HG02973 (cell line): ENCODE results near the gene ZNF83.
"Not testable (repeated sequence)": the region's sequence is repeated elsewhere in the genome, so short reads cannot be mapped to it uniquely, and the experiment has no call there.

Experiments used
- ATAC-seq: cut with Tn5 transposase; IDR thresholded peaks from one replicate; pipeline ENCODE4 v1.9.1; 2021; ENCODE audit warnings: moderate library complexity; ENCODE audit not compliant: unreplicated experiment

ZNF83 gene

GRCh38 chr19:52637718-52638585 is at the start of gene ZNF83:
ZNF83 (minus strand) TSS chr19:52638355.
- ATAC-seq: peak; percentile 74

- ATAC-seq: no peak
Measured at GRCh38 chr19:52687684-52688083, 49.5 kb upstream of the ZNF83 start.

DNA sequence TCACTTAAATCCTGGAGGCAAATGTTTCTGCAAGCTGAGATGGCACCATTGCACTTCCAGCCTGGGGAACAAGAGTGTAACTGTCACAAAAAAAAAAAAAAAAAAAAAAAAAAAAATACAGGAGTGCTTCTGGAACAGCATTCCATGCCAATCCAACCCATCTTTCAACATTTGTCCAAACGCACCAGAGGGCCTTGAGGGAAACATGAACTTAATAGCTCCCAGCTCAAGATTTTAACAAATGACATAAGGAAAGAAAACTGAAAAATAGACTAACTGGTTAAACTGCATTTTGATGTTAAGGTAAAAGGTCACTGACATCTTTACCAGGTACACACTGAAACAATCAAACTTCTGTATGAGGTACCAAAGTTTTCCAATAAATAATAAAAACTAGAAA is 47.7 kb upstream of the ZNF83 start:
- no peak for ATAC-seq

GRCh38 chr19:52681216-52681615 is 43.1 kb upstream of the ZNF83 start:
- ATAC-seq: not testable (repeated sequence)

DNA sequence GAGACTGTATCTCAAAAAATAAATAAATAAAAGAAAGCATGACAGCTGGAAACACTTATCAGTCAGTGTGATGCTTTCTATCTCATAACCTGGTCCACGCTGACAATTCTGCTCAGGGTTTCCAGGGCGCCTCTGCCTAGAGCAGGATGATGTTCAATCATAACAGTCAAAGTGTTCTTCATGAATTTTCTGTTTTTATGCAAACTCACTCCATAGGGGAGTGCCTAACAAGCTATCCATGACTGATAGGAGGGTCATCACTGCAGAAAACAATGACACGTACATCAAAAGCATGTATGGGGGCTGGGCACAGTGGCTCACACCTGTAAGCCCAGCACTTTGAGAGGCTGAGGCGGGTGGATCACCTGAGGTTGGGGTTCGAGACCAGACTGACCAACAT is 41.4 kb upstream of the ZNF83 start:
- ATAC-seq: no peak

DNA sequence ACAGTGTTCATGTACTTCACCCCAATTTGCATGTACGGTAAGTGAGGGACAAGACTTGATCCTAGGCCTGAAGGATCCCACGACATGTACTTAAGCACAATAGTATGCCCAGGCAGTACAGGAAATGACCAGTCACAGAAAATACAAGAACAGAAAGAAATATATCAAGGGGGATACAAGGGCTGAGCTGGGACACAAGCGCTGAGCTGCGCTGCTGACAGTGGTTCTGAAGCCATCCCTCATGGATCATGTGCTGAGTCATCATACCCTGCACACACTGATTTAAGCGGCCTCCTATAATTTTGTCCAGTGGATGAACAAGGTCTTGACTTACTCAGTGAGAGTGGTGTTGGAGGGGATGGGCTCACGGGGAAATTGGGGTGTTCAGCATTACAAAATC is 37.1 kb upstream of the ZNF83 start:
- ATAC-seq: not testable (repeated sequence)

DNA sequence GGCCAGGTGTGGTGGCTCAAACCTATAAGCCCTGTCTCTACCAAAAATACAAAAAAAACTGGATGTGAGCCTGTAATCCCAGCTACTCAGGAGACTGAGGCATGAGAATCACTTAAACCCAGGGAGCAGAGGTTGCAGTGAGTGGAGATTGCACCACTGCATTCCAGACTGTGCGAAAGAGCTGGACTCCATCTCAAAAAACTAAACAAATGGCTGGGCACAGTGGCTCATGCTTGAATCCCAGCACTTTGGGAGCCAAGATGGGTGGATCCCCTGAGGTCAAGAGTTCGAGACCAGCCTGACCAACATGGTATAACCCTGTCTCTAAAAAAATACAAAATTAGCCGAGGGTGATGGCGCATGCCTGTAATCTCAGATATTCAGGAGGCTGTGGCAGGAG is 34.9 kb upstream of the ZNF83 start:
- ATAC-seq: no peak

GRCh38 chr19:52670046-52670445 is 31.9 kb upstream of the ZNF83 start:
- ATAC-seq: no peak

DNA sequence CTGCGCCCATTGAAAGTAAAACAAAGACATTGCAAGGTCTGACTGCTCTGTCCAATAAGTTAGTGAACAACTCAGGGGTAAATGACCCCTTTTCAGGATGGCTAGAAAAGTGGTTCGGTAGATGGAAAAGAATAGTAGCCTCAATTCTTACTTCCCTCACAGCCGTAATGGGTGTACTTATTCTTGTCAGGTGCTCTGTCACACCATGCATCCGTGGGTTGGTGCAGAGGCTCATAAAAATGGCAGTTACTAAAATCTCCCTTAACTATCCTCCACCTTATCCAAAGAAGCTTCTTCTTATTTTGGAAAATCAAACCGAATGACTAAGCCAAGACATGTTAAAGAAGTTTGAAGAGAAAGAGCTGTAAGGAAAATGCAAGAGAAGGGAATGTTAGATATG is 31.4 kb upstream of the ZNF83 start:
- no peak for ATAC-seq

DNA sequence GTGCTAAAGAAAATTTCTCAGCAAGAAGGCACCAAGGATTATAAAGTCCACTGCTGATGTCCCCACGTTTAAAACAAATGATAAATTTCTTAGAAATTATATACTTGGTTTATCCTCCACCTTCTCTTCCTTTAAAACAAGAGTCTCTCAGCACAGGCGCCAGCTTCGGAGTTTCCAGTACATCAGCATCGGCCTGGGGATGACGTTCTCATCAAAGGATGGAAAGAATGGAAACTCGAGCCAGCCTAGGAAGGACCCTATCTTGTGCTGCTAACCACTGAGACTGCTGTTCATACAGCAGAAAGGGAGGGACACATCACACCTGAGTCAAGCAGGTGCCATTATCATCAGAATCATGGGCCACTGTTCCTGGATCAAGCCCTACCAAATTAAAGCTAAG is 29.8 kb upstream of the ZNF83 start:
- ATAC-seq: no peak

DNA sequence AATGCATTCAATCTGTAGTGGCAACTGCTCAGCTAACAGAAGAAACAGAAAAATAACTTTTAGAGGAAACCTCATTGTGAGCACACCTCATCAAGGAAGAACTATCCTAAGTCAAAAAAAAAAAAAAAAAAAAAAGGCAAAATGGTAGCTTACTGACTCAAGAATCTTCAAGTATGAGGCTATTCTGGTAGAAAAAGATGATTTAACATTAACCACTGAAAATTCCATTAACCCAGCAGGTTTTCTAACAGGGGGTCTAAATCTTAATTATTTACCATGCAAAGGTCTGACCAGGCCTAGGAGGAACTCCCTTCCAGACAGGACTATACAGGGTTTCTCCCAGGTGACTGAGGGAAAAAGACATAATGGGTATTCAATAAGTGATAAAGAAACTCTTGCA is 28.4 kb upstream of the ZNF83 start:
- no peak for ATAC-seq

DNA sequence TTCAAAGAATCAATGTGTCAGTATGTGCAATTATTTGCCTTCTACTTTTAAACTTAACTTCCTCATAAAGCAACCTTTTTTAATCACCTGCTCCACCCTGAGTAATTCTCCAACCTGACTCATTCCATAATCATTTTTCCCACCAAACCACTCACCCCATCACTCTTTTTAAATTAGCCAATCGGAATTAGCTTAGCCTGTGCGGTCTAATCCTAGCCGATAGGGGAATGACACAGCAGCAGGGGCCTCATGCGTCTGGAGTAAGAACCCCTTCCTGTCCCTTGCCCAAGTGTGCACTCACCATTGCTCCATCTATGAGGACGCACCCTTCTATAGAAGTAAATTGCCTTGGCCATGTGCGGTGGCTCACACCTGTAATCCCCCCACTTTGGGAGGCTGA is 27.4 kb upstream of the ZNF83 start:
- ATAC-seq: no peak

DNA sequence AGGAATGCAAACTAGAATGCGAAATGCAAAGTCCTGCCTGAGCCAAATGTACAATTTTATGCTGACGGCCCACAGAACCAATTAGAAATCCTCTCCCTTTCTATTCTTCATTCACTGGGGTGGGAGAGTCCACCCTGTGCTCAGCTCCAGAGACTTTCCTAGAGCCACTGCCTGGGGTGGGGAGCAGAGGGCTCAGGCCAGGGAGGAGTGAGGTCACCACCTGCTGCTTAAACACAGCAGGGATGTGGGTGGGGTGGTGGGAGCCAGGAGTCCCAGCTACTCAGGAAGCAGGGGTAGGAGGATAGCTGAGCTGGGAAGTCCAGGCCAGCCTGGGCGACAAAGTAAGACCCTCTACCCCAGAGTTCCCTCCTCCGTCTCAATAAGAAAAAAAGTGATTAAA is 26.9 kb upstream of the ZNF83 start:
- no peak for ATAC-seq

- ATAC-seq: no peak
Measured at GRCh38 chr19:52664461-52664860, 26.3 kb upstream of the ZNF83 start.

DNA sequence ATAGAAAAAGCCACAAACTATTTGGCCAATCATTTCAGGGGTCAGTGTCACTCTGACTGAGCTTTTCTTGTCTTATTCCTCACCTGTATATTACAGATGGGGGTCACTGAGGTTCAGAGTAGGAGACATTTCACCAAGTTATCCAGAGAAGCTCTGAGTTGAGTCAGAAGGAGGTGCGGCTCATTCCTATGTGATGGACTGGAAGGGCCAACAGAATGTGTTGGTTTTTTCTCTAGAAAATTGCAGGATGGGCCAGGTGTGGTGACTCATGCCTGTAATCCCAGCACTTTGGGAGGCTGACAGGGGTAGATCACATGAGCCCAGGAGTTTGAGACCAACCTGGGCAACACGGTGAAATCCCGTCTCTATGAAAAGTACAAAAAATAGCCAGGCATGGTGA is 24.5 kb upstream of the ZNF83 start:
- ATAC-seq: no peak

GRCh38 chr19:52660981-52661380 is 22.8 kb upstream of the ZNF83 start:
- ATAC-seq: no peak

DNA sequence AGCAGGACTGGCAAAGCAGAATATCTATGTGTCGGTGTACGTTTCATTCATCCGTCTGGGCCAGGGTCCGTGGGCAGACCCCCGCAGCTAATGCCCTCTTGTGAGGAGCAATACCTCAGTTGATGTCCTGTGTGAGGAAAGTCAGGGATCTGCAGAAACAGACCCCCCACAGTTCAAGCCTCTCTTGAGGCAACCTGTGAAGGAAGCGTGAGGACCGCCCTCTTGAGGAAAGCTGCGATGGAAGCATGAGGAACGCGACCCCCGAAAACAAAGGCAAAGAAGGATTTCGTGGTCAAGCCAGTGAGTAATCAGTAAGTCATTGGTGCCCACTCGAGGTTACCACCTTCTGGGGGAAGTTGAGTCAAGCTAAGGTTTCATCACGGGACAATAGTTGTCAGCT is 20.9 kb upstream of the ZNF83 start:
- ATAC-seq: no peak

DNA sequence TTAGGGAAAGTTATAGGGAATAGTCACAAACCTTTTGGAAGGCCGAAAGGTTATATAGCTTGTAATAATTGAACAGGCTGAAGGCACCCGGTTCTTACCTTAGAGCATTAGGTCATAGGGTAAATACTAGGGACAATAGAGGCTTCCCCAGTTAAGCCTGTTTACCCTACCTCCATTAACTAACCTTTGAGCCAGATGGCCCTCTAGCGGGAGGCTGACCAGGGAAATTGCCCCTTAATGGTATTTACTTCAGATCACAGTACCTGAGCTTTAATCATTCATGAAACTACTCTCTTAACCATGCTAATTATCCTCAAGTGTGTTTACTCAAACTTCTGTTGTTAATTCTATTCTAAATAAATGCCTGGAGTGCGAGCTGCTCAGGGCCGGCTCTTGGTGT is 20.4 kb upstream of the ZNF83 start:
- ATAC-seq: no peak

- ATAC-seq: no peak
Measured at GRCh38 chr19:52653161-52653560, 15.0 kb upstream of the ZNF83 start.

- no peak for ATAC-seq
Measured at GRCh38 chr19:52651956-52652355, 13.8 kb upstream of the ZNF83 start.

- ATAC-seq: no peak
Measured at GRCh38 chr19:52648336-52649016, 10.3 kb upstream of the ZNF83 start.

DNA sequence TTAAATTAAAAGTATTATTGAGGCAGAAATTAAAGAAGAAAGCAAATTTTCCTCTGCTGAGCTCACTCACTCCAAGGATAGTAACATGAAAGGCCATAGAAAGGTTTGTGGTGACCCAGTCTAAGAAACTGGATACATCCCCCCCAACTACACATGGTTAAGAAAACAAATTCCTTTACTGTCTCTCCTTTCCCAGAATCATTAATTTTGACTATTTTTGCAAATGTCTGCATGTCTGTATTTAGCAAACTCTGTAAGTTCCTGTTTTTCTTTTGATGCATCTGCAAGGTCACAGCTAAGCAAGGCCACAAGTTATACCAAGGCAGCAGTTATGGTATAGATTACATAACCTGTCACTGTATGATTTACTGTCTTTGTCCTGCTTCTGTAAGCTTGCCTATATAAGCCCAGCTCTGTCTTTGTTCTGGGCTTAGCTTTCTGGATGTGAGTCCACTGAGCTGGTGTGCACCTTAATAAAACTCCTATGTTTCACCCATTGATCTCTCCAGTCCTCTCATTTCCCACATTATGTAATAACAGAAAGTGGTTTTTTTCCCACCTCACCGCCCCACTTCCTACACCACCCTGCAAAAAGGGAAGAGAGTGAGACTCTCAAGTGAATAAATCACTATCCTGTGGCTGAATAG is 8.5 kb upstream of the ZNF83 start:
- no peak for ATAC-seq
